HCT116 (cell line): Measurements from ENCODE around the gene ARFGEF3. TPM values are rescaled to one million over a fixed set of nuclear protein-coding genes. Genes with fewer than 3 reads are reported as not detected.

Experiments used
- ATAC-seq: fragments of 200-7000 bp; cut with Tn5 transposase; 2 replicates; pipeline ENCODE4 v1.9.1; 2020; ENCODE audit warnings: mild to moderate bottlenecking, moderate library complexity
- BruUV-seq: library from RNA; stranded (reverse); fragments of 400-500 nt; replicated peaks from 2 replicates; lab custom pipeline; 2021; lab: Mats Ljungman, UMichigan
- CTCF ChIA-PET: fragments of 300-600 bp; sonication (Branson Sonifier 250); formaldehyde crosslinking; loops from one replicate; lab custom pipeline; 2021; ENCODE audit warnings: antibody characterized with exemption; lab: Charles Lee
- POLR2A ChIA-PET: fragments of 300-600, 350-600 bp; sonication (Branson Sonifier 250); formaldehyde crosslinking; loops from one replicate; lab custom pipeline; 2021; ENCODE audit warnings: antibody characterized with exemption; lab: Charles Lee
- RAD21 ChIA-PET, 2 experiments: fragments of 300-600 bp; sonication (Branson Sonifier 250); formaldehyde crosslinking; loops; one replicate each; lab custom pipeline; 2023; ENCODE audit warnings: low total read pairs in 2 of 2; ENCODE audit not compliant: uncharacterized antibody in 2 of 2, unreplicated experiment in 2 of 2, low non-redundant PET in 1 of 2; lab: Charles Lee
- DNase-seq: peaks from one replicate; pipeline ENCODE4 v3.0.0-alpha.2; 2010; ENCODE audit warnings: low read depth, low spot score
- H2AFZ ChIP-seq: fragments of 200-600 bp; shearing (Covaris generic), sonication (generic); 2 replicates; pipeline ENCODE4 v1.6.1; 2017; ENCODE audit warnings: low read depth, mixed run types, mixed read lengths, antibody characterized with exemption, low read length; ENCODE audit not compliant: poor library complexity, severe bottlenecking
- H3K27ac ChIP-seq: 2 replicates; pipeline ENCODE4 v1.5.1; 2012; ENCODE audit warnings: low read depth, low read length
- H3K27me3 ChIP-seq: fragments of 200-600 bp; sonication (generic); 2 replicates; pipeline ENCODE4 v1.6.1; 2016; ENCODE audit warnings: mixed run types, low read length, mixed read lengths; ENCODE audit not compliant: insufficient read depth
- H3K36me3 ChIP-seq, 2 experiments: fragments of 200-500 bp in 1 of 2; fragments of 200-600 bp in 1 of 2; sonication (Bioruptor generic) in 1 of 2; sonication (generic) in 1 of 2; 2 replicates each; pipeline versions ENCODE4 v1.5.1 to v1.6.1; 2014 to 2016; ENCODE audit warnings: low read length in 2 of 2, inconsistent platforms in 1 of 2, mixed read lengths in 1 of 2, mixed run types in 1 of 2; ENCODE audit not compliant: insufficient read depth in 2 of 2, control insufficient read depth in 1 of 2
- H3K4me1 ChIP-seq, 2 experiments: fragments of 200-600 bp in 1 of 2; sonication (generic) in 1 of 2; 2 replicates each; pipeline versions ENCODE4 v1.5.1 to v1.6.1; 2012 to 2017; ENCODE audit warnings: low read length in 2 of 2, inconsistent platforms in 1 of 2, mild to moderate bottlenecking in 1 of 2, mixed read lengths in 1 of 2, mixed run types in 1 of 2, moderate library complexity in 1 of 2; ENCODE audit not compliant: insufficient read depth in 2 of 2, control insufficient read depth in 1 of 2
- H3K4me2 ChIP-seq: fragments of 200-600 bp; sonication (generic); 2 replicates; pipeline ENCODE4 v1.6.1; 2017; ENCODE audit warnings: mixed run types, low read length, mixed read lengths
- H3K4me3 ChIP-seq, 2 experiments: fragments of 200-600 bp in 1 of 2; sonication (generic) in 1 of 2; replicated peaks in 1 of 2; 2 replicates each; pipeline ENCODE4 v1.5.1; 2011 to 2016; ENCODE audit warnings: low read length in 2 of 2, control low read depth in 1 of 2, low read depth in 1 of 2, mild to moderate bottlenecking in 1 of 2, mixed read lengths in 1 of 2, mixed run types in 1 of 2
- H3K79me2 ChIP-seq: fragments of 200-600 bp; sonication (generic); 2 replicates; pipeline ENCODE4 v1.6.1; 2017; ENCODE audit warnings: mild to moderate bottlenecking, mixed run types, low read length, moderate library complexity, mixed read lengths; ENCODE audit not compliant: insufficient read depth
- H3K9ac ChIP-seq: fragments of 200-600 bp; sonication (generic); 2 replicates; pipeline ENCODE4 v1.6.1; 2016; ENCODE audit warnings: low read length, mixed read lengths
- H3K9me2 ChIP-seq: fragments of 200-600 bp; sonication (generic), shearing (Covaris generic); 2 replicates; pipeline ENCODE4 v1.6.1; 2017; ENCODE audit warnings: mixed run types, mild to moderate bottlenecking, moderate library complexity; ENCODE audit not compliant: insufficient read depth
- H3K9me3 ChIP-seq, 2 experiments: fragments of 200-500 bp in 1 of 2; fragments of 200-600 bp in 1 of 2; sonication (Bioruptor generic) in 1 of 2; sonication (generic) in 1 of 2; 2 replicates each; pipeline ENCODE4 v1.6.1; 2014 to 2017; ENCODE audit warnings: low read length in 2 of 2, mixed read lengths in 2 of 2, inconsistent platforms in 1 of 2, low read depth in 1 of 2, mild to moderate bottlenecking in 1 of 2, mixed run types in 1 of 2, moderate library complexity in 1 of 2; ENCODE audit not compliant: control insufficient read depth in 1 of 2, insufficient read depth in 1 of 2
- H4K20me1 ChIP-seq: fragments of 200-600 bp; sonication (generic), shearing (Covaris generic); 2 replicates; pipeline ENCODE4 v1.6.1; 2017; ENCODE audit warnings: mixed run types, mild to moderate bottlenecking, moderate library complexity; ENCODE audit not compliant: insufficient read depth
- CBX3 ChIP-seq: IDR thresholded peaks from 2 replicates; pipeline ENCODE4 v1.6.1; 2012; ENCODE audit warnings: low read depth
- CTCF ChIP-seq, 3 experiments: fragments of 200-600 bp in 1 of 3; sonication (generic) in 1 of 3; IDR thresholded peaks in 2 of 3; conservative IDR thresholded peaks in 1 of 3; 2 replicates each; pipeline ENCODE4 v1.5.1; 2012 to 2017; ENCODE audit warnings: low read depth in 2 of 3, low read length in 2 of 3, antibody characterized with exemption in 1 of 3, borderline replicate concordance in 1 of 3, control low read depth in 1 of 3, mild to moderate bottlenecking in 1 of 3, mixed read lengths in 1 of 3, mixed run types in 1 of 3, moderate library complexity in 1 of 3; ENCODE audit not compliant: insufficient read depth in 1 of 3
- ELF1 ChIP-seq: IDR thresholded peaks from 2 replicates; pipeline ENCODE4 v1.6.1; 2012; ENCODE audit warnings: low read depth, borderline replicate concordance
- EZH2 ChIP-seq: fragments of 200-600 bp; sonication (generic); IDR thresholded peaks from 2 replicates; pipeline ENCODE4 v1.6.1; 2017; ENCODE audit warnings: antibody characterized with exemption, mixed run types
- EZH2phosphoT487 ChIP-seq: fragments of 200-600 bp; IDR thresholded peaks from 2 replicates; pipeline ENCODE4 v1.6.1; 2018; ENCODE audit warnings: antibody characterized with exemption, borderline replicate concordance
- JUND ChIP-seq: IDR thresholded peaks from 2 replicates; pipeline ENCODE4 v1.6.1; 2012
- MAX ChIP-seq: IDR thresholded peaks from 2 replicates; pipeline ENCODE4 v1.6.1; 2012
- POLR2A ChIP-seq: IDR thresholded peaks from 2 replicates; pipeline ENCODE4 v1.7.0; 2011; ENCODE audit warnings: borderline replicate concordance; ENCODE audit not compliant: insufficient read depth, insufficient read length; ENCODE audit errors: extremely low read depth
- RAD21 ChIP-seq: IDR thresholded peaks from 2 replicates; pipeline ENCODE4 v1.6.1; 2012; ENCODE audit warnings: low read depth, mild to moderate bottlenecking
- REST ChIP-seq: IDR thresholded peaks from 2 replicates; pipeline ENCODE4 v1.6.1; 2012; ENCODE audit warnings: low read depth
- SP1 ChIP-seq: IDR thresholded peaks from 2 replicates; pipeline ENCODE4 v1.6.1; 2012; ENCODE audit warnings: low read depth
- SRF ChIP-seq: IDR thresholded peaks from 2 replicates; pipeline ENCODE4 v1.6.1; 2012; ENCODE audit warnings: low read depth
- ZNF274 ChIP-seq: fragments of 200-500 bp; sonication (Bioruptor generic); IDR thresholded peaks from 2 replicates; pipeline ENCODE4 v1.6.1; 2014; ENCODE audit warnings: mild to moderate bottlenecking, low read depth, low read length, inconsistent platforms
- intact Hi-C: fragments of 100-400 bp; cut with micrococcal nuclease; formaldehyde crosslinking; loops from 2 replicates; pipeline ENCODE4 v1.10.0; 2022
- total RNA-seq: library from RNA; stranded (reverse); gene quantifications from one replicate; pipeline ENCODE4 v1.2.1, GENCODE V29; 2021; ENCODE audit not compliant: unreplicated experiment

The ARFGEF3 gene
- total RNA-seq, 1 experiment from 2014 or later: 3.8 TPM

- no peak for TF ChIP-seq REST
- TF ChIP-seq SP1: no peak
These were observed 215.3 kb downstream of the ARFGEF3 start (continued) for GRCh38 chr6:138377042-138377441.

- no peak within 1 kb of the TSS for H3K27ac ChIP-seq
- no TSS peak for BruUV-seq
- H3K36me3 ChIP-seq: no peaks in the 10 kb centered on the region
- H3K4me3 ChIP-seq: no peak within 1 kb of the TSS
- H3K27me3 ChIP-seq: no peaks in the 10 kb centered on the region
- RAD21 ChIA-PET: no interaction called here
- H3K4me2 ChIP-seq: no peak within 1 kb of the TSS
- TF ChIP-seq CBX3 (no peak), MAX (no peak), ELF1 (no peak), EZH2 (no peak), EZH2phosphoT487 (no peak), POLR2A (no peak), JUND (no peak), SRF (no peak), ZNF274 (no peak), SP1 (no peak), REST (no peak), CTCF (IDR thresholded peaks at IDR 0.05 in 2 of 3, conservative IDR thresholded peaks at IDR 0.05 in 1 of 3; ENCODE audit: borderline replicate concordance in 1 of 3, insufficient read depth in 1 of 3, low read depth in 2 of 3, low read length in 2 of 3) (no peak), RAD21 (no peak)
- TF ChIP-seq, all 23 proteins: peak for 0
- peaks cover 0 to 13% of the 10 kb centered on the region in 2 experiments; a peak in 3 of 4 replicates for H3K4me1 ChIP-seq
- POLR2A ChIA-PET: no interaction called here
- intact Hi-C loops: no loop called here
- CTCF ChIA-PET: no interaction called here
- H3K9ac ChIP-seq: no peak within 1 kb of the TSS
- no peaks in the 10 kb centered on the region for H3K9me3 ChIP-seq
- no peaks in the 10 kb centered on the region for H3K9me2 ChIP-seq
- H4K20me1 ChIP-seq: no peaks in the 10 kb centered on the region
- DNase-seq: no peak
- no peaks in the 10 kb centered on the region for H3K79me2 ChIP-seq
- no peak within 1 kb of the TSS for H2AFZ ChIP-seq
- ATAC-seq: no peak
These were observed 216.1 kb downstream of the ARFGEF3 start, which contains the start of gene SMIM28 for GRCh38 chr6:138377844-138378243. Gene SMIM28, plus strand, starts transcription at chr6:138377905. Its CDS starts 168 bp downstream, at chr6:138378073.
